HL-60 (cell line): ENCODE results near the gene SUCO.

Experiments
- CTCF ChIP-seq: IDR thresholded peaks from one replicate; pipeline ENCODE4 v1.5.1; 2011; ENCODE audit warnings: low read length, control low read depth, inconsistent platforms; ENCODE audit not compliant: insufficient read depth
- GABPA ChIP-seq: IDR thresholded peaks from 2 replicates; pipeline ENCODE4 v1.6.1; 2012; ENCODE audit warnings: low read depth
- POLR2AphosphoS5 ChIP-seq: IDR thresholded peaks from 2 replicates; pipeline ENCODE4 v1.6.1; 2012; ENCODE audit warnings: low read depth
- REST ChIP-seq: IDR thresholded peaks from 2 replicates; pipeline ENCODE4 v1.6.1; 2012; ENCODE audit warnings: low read depth; ENCODE audit not compliant: insufficient replicate concordance
- SPI1 ChIP-seq: IDR thresholded peaks from 2 replicates; pipeline ENCODE4 v1.6.1; 2012; ENCODE audit warnings: low read depth, mild to moderate bottlenecking, borderline replicate concordance

- TF ChIP-seq CTCF (no peak), REST (no peak), POLR2AphosphoS5 (no peak), SPI1 (no peak), GABPA (no peak)
Measured at GRCh38 chr1:172531412-172532182, 1.4 kb upstream of the SUCO start.
